A549 (cell line): ENCODE measurements around the gene RASA2. TPM values are rescaled to one million over a fixed set of nuclear protein-coding genes. Genes with fewer than 3 reads are reported as not detected.
A peak's percentile ranks its signal among the peaks of the same experiment; 100 is the strongest.

Experiments used
- ATAC-seq, 2 experiments: fragments of 200-7000 bp in 1 of 2; fragments of >200 bp in 1 of 2; cut with Nextera tagmentation in 1 of 2; cut with Tn5 transposase in 1 of 2; 3 replicates each; pipeline versions ENCODE4 v1.8.0 to v1.9.1; 2018 to 2020; ENCODE audit warnings: mild to moderate bottlenecking in 1 of 2, moderate library complexity in 1 of 2
- CTCF ChIA-PET: fragments of 300-600 bp; sonication (Branson Sonifier 250); formaldehyde crosslinking; extraction: SDS; loops from one replicate; lab custom pipeline; 2021; ENCODE audit warnings: antibody characterized with exemption, inconsistent platforms; lab: Yijun Ruan, JAX
- POLR2A ChIA-PET: fragments of 350-600 bp; formaldehyde crosslinking; extraction: SDS; loops from one replicate; lab custom pipeline; 2021; ENCODE audit warnings: antibody characterized with exemption, inconsistent platforms; lab: Yijun Ruan, JAX
- DNase-seq, 2 experiments: peaks; one replicate each; pipeline versions ENCODE4 v3.0.0 to v3.0.0-alpha.2; 2011 to 2016; ENCODE audit warnings: low read depth in 1 of 2, low spot score in 1 of 2
- FAIRE-seq: peaks from 2 replicates; lab custom pipeline; 2011; peaks lifted over from hg19 to GRCh38; lab: Jason Lieb, UNC
- H3K27ac ChIP-seq, 2 experiments: fragments of >200 bp; sonication (Bioruptor Twin); formaldehyde crosslinking; 3 replicates each; pipeline ENCODE4 v1.5.1; 2016 to 2017
- H3K4me1 ChIP-seq: fragments of >200 bp; sonication (Bioruptor Twin); formaldehyde crosslinking; 3 replicates; pipeline ENCODE4 v1.6.1; 2016
- H3K4me2 ChIP-seq: fragments of >200 bp; sonication (Bioruptor Twin); formaldehyde crosslinking; 3 replicates; pipeline ENCODE4 v1.6.1; 2016
- H3K4me3 ChIP-seq: fragments of >200 bp; sonication (Bioruptor Twin); formaldehyde crosslinking; 3 replicates; pipeline ENCODE4 v1.5.1; 2016
- H3K9me3 ChIP-seq: fragments of >200 bp; sonication (Bioruptor Twin); formaldehyde crosslinking; 3 replicates; pipeline ENCODE4 v1.6.1; 2016
- CHD2 ChIP-seq: fragments of 150-350 bp; IDR thresholded peaks from 2 replicates; pipeline ENCODE4 v1.6.1; 2014; ENCODE audit warnings: low read length; ENCODE audit not compliant: partially characterized antibody
- CTCF ChIP-seq: fragments of >200 bp; sonication (Bioruptor Twin); formaldehyde crosslinking; IDR thresholded peaks from 3 replicates; pipeline ENCODE4 v1.5.1; 2016
- ELK1 ChIP-seq: fragments of 150-350 bp; IDR thresholded peaks from 2 replicates; pipeline ENCODE4 v1.6.1; 2014; ENCODE audit warnings: low read depth, mild to moderate bottlenecking, low read length
- FOSL2 ChIP-seq, 2 experiments: fragments of 450-650 bp in 1 of 2; fragments of >200 bp in 1 of 2; sonication (Bioruptor Twin) in 1 of 2; formaldehyde crosslinking; IDR thresholded peaks; 2 replicates each; pipeline versions ENCODE4 v1.5.0 to v1.6.1; 2016 to 2020; ENCODE audit warnings: mild to moderate bottlenecking in 1 of 2, moderate library complexity in 1 of 2
- HES2 ChIP-seq: fragments of >200 bp; sonication (Bioruptor Twin); formaldehyde crosslinking; IDR thresholded peaks from 2 replicates; pipeline ENCODE4 v1.6.1; 2016
- MAX ChIP-seq: IDR thresholded peaks from 2 replicates; pipeline ENCODE4 v1.6.1; 2012
- NR3C1 ChIP-seq: fragments of >200 bp; sonication (Bioruptor Twin); formaldehyde crosslinking; IDR thresholded peaks from 3 replicates; pipeline ENCODE4 v1.6.1; 2017
- PBX3 ChIP-seq: IDR thresholded peaks from 2 replicates; pipeline ENCODE4 v1.6.1; 2012
- PHF8 ChIP-seq: fragments of 200-600 bp; sonication (generic); IDR thresholded peaks from 2 replicates; pipeline ENCODE4 v1.6.1; 2016; ENCODE audit warnings: low read depth, mild to moderate bottlenecking, antibody characterized with exemption, moderate library complexity, borderline replicate concordance
- RAD21 ChIP-seq, 2 experiments: fragments of >200 bp in 1 of 2; sonication (Bioruptor Twin) in 1 of 2; formaldehyde crosslinking in 1 of 2; IDR thresholded peaks in 1 of 2; conservative IDR thresholded peaks in 1 of 2; 2 replicates in 1 of 2; 3 replicates in 1 of 2; pipeline ENCODE4 v1.6.1; 2012 to 2018; ENCODE audit warnings: inconsistent platforms in 1 of 2
- RCOR1 ChIP-seq: fragments of 150-350 bp; IDR thresholded peaks from 2 replicates; pipeline ENCODE4 v1.6.1; 2014; ENCODE audit warnings: antibody characterized with exemption, low read length, low read depth
- RFX5 ChIP-seq: fragments of 450-650 bp; IDR thresholded peaks from 2 replicates; pipeline ENCODE4 v1.7.1; 2014; ENCODE audit warnings: antibody characterized with exemption, mild to moderate bottlenecking, moderate library complexity
- SMC3 ChIP-seq: fragments of >200 bp; sonication (Bioruptor Twin); formaldehyde crosslinking; IDR thresholded peaks from 3 replicates; pipeline ENCODE4 v1.6.1; 2018; ENCODE audit warnings: inconsistent platforms
- ZNF302 ChIP-seq: fragments of 250-450 bp; sonication (Bioruptor Pico); IDR thresholded peaks from 2 replicates; pipeline ENCODE4 v1.9.0; 2021; ENCODE audit warnings: inconsistent platforms, mild to moderate bottlenecking, moderate library complexity
- WGBS: methylation state at CpG from one replicate; pipeline ENCODE4 v1.1.6; 2017; ENCODE audit errors: missing lambda C conversion rate; 5-methylcytosine and 5-hydroxymethylcytosine counted together
- polyA plus RNA-seq, 4 experiments: library from polyadenylated mRNA; depleted of rRNA in 3 of 4; stranded (reverse); fragments of >200 nt; fragmentation: RNase III in 1 of 4; extraction: RNeasy Plus Mini Kit Qiagen cat#74134 plus additional on column Dnase treatment in 1 of 4; gene quantifications; 2 replicates in 3 of 4; 3 replicates in 1 of 4; pipeline ENCODE4 v1.2.3, GENCODE V29; 2011 to 2017

Gene RASA2
- polyA plus RNA-seq, 2 of the 4 experiments (the other 2 are of a cell fraction) = 6.7 to 12.0 TPM

GRCh38 chr3:141459008-141459407, 27.8 kb upstream of the RASA2 start:
- POLR2A ChIA-PET = interaction anchor here (1.6 kb wide), 1 partner anchor 147 kb away, joined by 4 read pairs; no protein-coding TSS in a partner anchor
- FAIRE-seq = no peak

GRCh38 chr3:141460097-141460704, 26.6 kb upstream of the RASA2 start:
- CTCF ChIA-PET = interaction anchor here (0.6 to 12.6 kb wide), 49 partner anchors 10 to 659 kb away, joined by 3 to 354 read pairs (median 5); partner anchors contain the start of gene RASA2
- Histone ChIP-seq H3K4me3 (no peak overlapping the region), H3K9me3 (peaks cover 8% of the 10 kb centered on the region; the same call in 2 of the 3 replicates), H3K4me1 (peaks cover 7% of the 10 kb centered on the region; the same call in 1 of the 3 replicates), H3K27ac (peak overlapping the region in 1 of 2 experiments; percentile 46; a peak in 4 of 6 replicates), H3K4me2 (no peak overlapping the region)
- TF ChIP-seq ZNF302 (no peak), SMC3 (peak; percentile 98), RAD21 (conservative IDR thresholded peaks at IDR 0.05 in 1 of 2, IDR thresholded peaks at IDR 0.05 in 1 of 2) (peak; percentile 97 to 98), CTCF (peak; percentile 95)
- 28% methylated on average over 9 of the region's 10 CpGs for WGBS
- POLR2A ChIA-PET = interaction anchor here (1.0 to 1.6 kb wide), 2 partner anchors 27 to 149 kb away, joined by 4 read pairs; partner anchors contain the start of gene RASA2
- peak; percentile 67 for FAIRE-seq
- peak; percentile 86 to 92 for DNase-seq
- ATAC-seq = peak; percentile 99 to 100

More at GRCh38 chr3:141459008-141459407, 27.8 kb upstream of the RASA2 start:
- ATAC-seq = no peak
- TF ChIP-seq PHF8 (no peak), SMC3 (no peak), ELK1 (no peak), NR3C1 (no peak), PBX3 (no peak), HES2 (no peak), RCOR1 (no peak), CHD2 (no peak), MAX (no peak), RFX5 (no peak), FOSL2 (IDR thresholded peaks at IDR 0.05) (no peak), FOSL2 (CRISPR knock-in tag; IDR thresholded peaks at IDR 0.05) (no peak)
- TF ChIP-seq, all 56 proteins: peak for 0
- no peak for DNase-seq
- Histone ChIP-seq H3K4me1 (peaks cover 14% of the 10 kb centered on the region; the same call in 1 of the 3 replicates), H3K4me2 (no peak overlapping the region), H3K27ac (peak overlapping the region in 1 of 2 experiments; percentile 67; a peak in 3 of 6 replicates), H3K4me3 (no peak overlapping the region), H3K9me3 (peaks cover 3% of the 10 kb centered on the region; the same call in 2 of the 3 replicates)
- WGBS = 73% methylated on average over 6 of the region's 7 CpGs
- CTCF ChIA-PET = interaction anchor here (0.5 to 12.6 kb wide), 35 partner anchors 8 to 824 kb away, joined by 3 to 354 read pairs (median 6); partner anchors contain the start of gene RASA2
